GM12878 (cell line): ENCODE data around the gene SNX17. TPM values are rescaled to one million over a fixed set of nuclear protein-coding genes. Genes with fewer than 3 reads are reported as not detected.

ENCODE experiments used
- ATAC-seq: fragments of 200-7000 bp; cut with Tn5 transposase; 3 replicates; pipeline ENCODE4 v1.9.1; 2020; ENCODE audit warnings: mild to moderate bottlenecking, moderate library complexity
- BruUV-seq: library from RNA; stranded (reverse); fragments of 400-500 nt; replicated peaks from 2 replicates; lab custom pipeline; 2021; lab: Mats Ljungman, UMichigan
- CTCF ChIA-PET: fragments of 300-600 bp; sonication (Branson Sonifier 250); formaldehyde crosslinking; extraction: SDS; loops from one replicate; lab custom pipeline; 2021; ENCODE audit warnings: inconsistent platforms; lab: Yijun Ruan, JAX
- POLR2A ChIA-PET: fragments of 350-600 bp; formaldehyde crosslinking; extraction: SDS; loops from one replicate; lab custom pipeline; 2021; ENCODE audit warnings: inconsistent platforms; lab: Charles Lee
- RAD21 ChIA-PET: fragments of 300-600 bp; sonication (Branson Sonifier 250); formaldehyde crosslinking; loops from one replicate; lab custom pipeline; 2023; ENCODE audit warnings: antibody characterized with exemption; ENCODE audit not compliant: unreplicated experiment; lab: Charles Lee
- SMC1A ChIA-PET: fragments of 300-600 bp; sonication (Branson Sonifier 250); formaldehyde crosslinking; loops from one replicate; lab custom pipeline; 2023; ENCODE audit not compliant: unreplicated experiment, uncharacterized antibody; lab: Charles Lee
- DNase-seq: peaks from one replicate; pipeline ENCODE4 v3.0.0-alpha.2; 2011; ENCODE audit warnings: low read depth, low spot score
- FAIRE-seq: peaks from 3 replicates; lab custom pipeline; 2011; peaks lifted over from hg19 to GRCh38; lab: Jason Lieb, UNC
- H2AFZ ChIP-seq: 2 replicates; pipeline ENCODE4 v1.6.0; 2011; ENCODE audit warnings: low read depth, low read length, control low read depth; ENCODE audit not compliant: control insufficient read depth
- H3K27ac ChIP-seq: 2 replicates; pipeline ENCODE4 v1.5.1; 2011; ENCODE audit warnings: control low read depth; ENCODE audit not compliant: control insufficient read depth, insufficient read depth
- H3K27me3 ChIP-seq, 2 experiments: replicated peaks in 1 of 2; 2 replicates each; pipeline versions ENCODE4 v1.6.0 to v1.6.1; 2011; ENCODE audit warnings: low read length in 1 of 2; ENCODE audit not compliant: control insufficient read depth in 2 of 2, insufficient read depth in 2 of 2
- H3K36me3 ChIP-seq, 2 experiments: 2 replicates each; pipeline ENCODE4 v1.5.1; 2011; ENCODE audit warnings: low read length in 1 of 2; ENCODE audit not compliant: control insufficient read depth in 2 of 2, insufficient read depth in 2 of 2
- H3K4me1 ChIP-seq: 2 replicates; pipeline ENCODE4 v1.6.1; 2011; ENCODE audit warnings: mild to moderate bottlenecking, low read length, moderate library complexity, mixed read lengths; ENCODE audit not compliant: control insufficient read depth, insufficient read depth
- H3K4me2 ChIP-seq: 2 replicates; pipeline ENCODE4 v1.6.0; 2011; ENCODE audit warnings: control low read depth; ENCODE audit not compliant: control insufficient read depth, insufficient read depth
- H3K4me3 ChIP-seq: fragments of 200-600 bp; sonication (generic); 2 replicates; pipeline ENCODE4 v1.5.1; 2016
- H3K79me2 ChIP-seq: 2 replicates; pipeline ENCODE4 v1.6.0; 2011; ENCODE audit warnings: low read length; ENCODE audit not compliant: control insufficient read depth, insufficient read depth
- H3K9ac ChIP-seq: 2 replicates; pipeline ENCODE4 v1.8.0; 2011; ENCODE audit warnings: low read length, control low read depth, mixed read lengths; ENCODE audit not compliant: control insufficient read depth, insufficient read depth
- H3K9me3 ChIP-seq: replicated peaks from 3 replicates; pipeline ENCODE4 v1.5.1; 2011; ENCODE audit warnings: mild to moderate bottlenecking, low read length; ENCODE audit not compliant: control insufficient read depth, insufficient read depth
- H4K20me1 ChIP-seq: 2 replicates; pipeline ENCODE4 v1.6.0; 2011; ENCODE audit not compliant: control insufficient read depth, insufficient read depth
- BMI1 ChIP-seq: fragments of 450-650 bp; IDR thresholded peaks from 2 replicates; pipeline ENCODE4 v1.6.1; 2016; ENCODE audit warnings: mild to moderate bottlenecking, moderate library complexity, borderline replicate concordance
- CHD1 ChIP-seq: IDR thresholded peaks from 2 replicates; pipeline ENCODE4 v1.6.1; 2012; ENCODE audit warnings: low read depth, low read length, improper control_type of control experiment
- CHD4 ChIP-seq: fragments of 200-600 bp; sonication (generic); IDR thresholded peaks from 2 replicates; pipeline ENCODE4 v1.6.1; 2016; ENCODE audit warnings: mild to moderate bottlenecking
- EED ChIP-seq: sonication (generic); IDR thresholded peaks from 2 replicates; pipeline ENCODE4 v1.6.1; 2016; ENCODE audit warnings: antibody characterized with exemption, low read depth
- FOXM1 ChIP-seq: IDR thresholded peaks from 2 replicates; pipeline ENCODE4 v1.6.1; 2012; ENCODE audit warnings: low read depth, mild to moderate bottlenecking, inconsistent platforms, low read length, moderate library complexity
- KDM1A ChIP-seq: fragments of 200-600 bp; sonication (generic); IDR thresholded peaks from 2 replicates; pipeline ENCODE4 v1.6.1; 2016; ENCODE audit warnings: borderline replicate concordance
- MEF2A ChIP-seq: IDR thresholded peaks from 2 replicates; pipeline ENCODE4 v1.6.1; 2011; ENCODE audit warnings: low read depth, mild to moderate bottlenecking, low read length, moderate library complexity; ENCODE audit not compliant: insufficient read depth
- MYB ChIP-seq: fragments of 150-350 bp; IDR thresholded peaks from 2 replicates; pipeline ENCODE4 v1.6.1; 2014; ENCODE audit warnings: mild to moderate bottlenecking, low read depth, low read length, borderline replicate concordance
- NFYB ChIP-seq: IDR thresholded peaks from 2 replicates; pipeline ENCODE4 v1.6.1; 2011; ENCODE audit warnings: low read depth, mild to moderate bottlenecking, low read length, improper control_type of control experiment, moderate library complexity; ENCODE audit not compliant: insufficient read depth
- NR2C2 ChIP-seq: IDR thresholded peaks from 2 replicates; pipeline ENCODE4 v1.6.1; 2011; ENCODE audit warnings: borderline replicate concordance, low read depth; ENCODE audit not compliant: control insufficient read depth, insufficient read length
- NR2F1 ChIP-seq: fragments of 450-650 bp; conservative IDR thresholded peaks from 2 replicates; pipeline ENCODE4 v1.6.1; 2017; ENCODE audit warnings: mild to moderate bottlenecking
- PAX5 ChIP-seq: IDR thresholded peaks from 2 replicates; pipeline ENCODE4 v1.6.1; 2011; ENCODE audit warnings: low read depth, low read length, borderline replicate concordance
- PML ChIP-seq: IDR thresholded peaks from 2 replicates; pipeline ENCODE4 v1.6.1; 2012; ENCODE audit warnings: low read length, inconsistent platforms
- RB1 ChIP-seq: fragments of 450-650 bp; formaldehyde crosslinking; IDR thresholded peaks from 2 replicates; pipeline ENCODE4 v1.6.1; 2017; ENCODE audit warnings: mild to moderate bottlenecking, borderline replicate concordance
- SMC3 ChIP-seq: IDR thresholded peaks from 2 replicates; pipeline ENCODE4 v1.6.1; 2011; ENCODE audit warnings: low read length, improper control_type of control experiment, borderline replicate concordance
- TCF12 ChIP-seq: IDR thresholded peaks from 2 replicates; pipeline ENCODE4 v1.6.1; 2011; ENCODE audit warnings: low read depth, mild to moderate bottlenecking, low read length
- YY1 ChIP-seq: IDR thresholded peaks from 2 replicates; pipeline ENCODE4 v1.6.1; 2011; ENCODE audit warnings: low read depth, mild to moderate bottlenecking, low read length
- ZNF207 ChIP-seq: fragments of 450-650 bp; IDR thresholded peaks from 2 replicates; pipeline ENCODE4 v1.6.1; 2014; ENCODE audit warnings: antibody characterized with exemption, mild to moderate bottlenecking, borderline replicate concordance
- ZNF217 ChIP-seq: fragments of 450-650 bp; IDR thresholded peaks from 2 replicates; pipeline ENCODE4 v1.6.1; 2017; ENCODE audit warnings: antibody characterized with exemption, mild to moderate bottlenecking
- WGBS: methylation state at CpG from one replicate; pipeline ENCODE4 v1.1.6; 2016; ENCODE audit warnings: low lambda C conversion rate; ENCODE audit not compliant: insufficient replicate concordance, insufficient coverage; ENCODE audit errors: missing lambda C conversion rate; 5-methylcytosine and 5-hydroxymethylcytosine counted together
- in situ Hi-C: fragments of 300-500 bp; cut with MboI; formaldehyde crosslinking; loops from 9 replicates; pipeline ENCODE4 v1.14.3; 2018; ENCODE audit warnings: mixed read lengths
- intact Hi-C: fragments of 100-400 bp; cut with micrococcal nuclease; formaldehyde crosslinking; loops from one replicate; pipeline ENCODE4 v1.14.2; 2022; ENCODE audit not compliant: unreplicated experiment
- polyA plus RNA-seq, 11 experiments: library from polyadenylated mRNA; depleted of rRNA in 4 of 11; unstranded in 6 of 11; stranded (reverse) in 5 of 11; fragments of >200 nt; fragmentation: Nextera tagmentation in 4 of 11; fragmentation: Illumina TruSeq in 1 of 11; extraction: Ambion mirVana in 4 of 11; extraction: Trizol in 1 of 11; gene quantifications; 1 replicate in 1 of 11; 2 replicates in 10 of 11; pipeline versions ENCODE4 v1.2.1 to v1.2.3, GENCODE V29; 2011 to 2016; ENCODE audit warnings: inconsistent platforms in 2 of 11, missing spikeins in 2 of 11, low read depth in 1 of 11
- total RNA-seq, 4 experiments: library from RNA; depleted of rRNA in 3 of 4; stranded (reverse); fragments of >200 nt in 3 of 4; fragmentation: Illumina TruSeq in 1 of 4; extraction: Trizol in 1 of 4; gene quantifications; 2 replicates each; pipeline versions ENCODE4 v1.2.1 to v1.2.3, GENCODE V29; 2013 to 2021
- TF ChIP-seq, protein P1 (sequence below): fragments of 150-350 bp; IDR thresholded peaks from 2 replicates; pipeline ENCODE4 v1.6.1; 2014; ENCODE audit warnings: mild to moderate bottlenecking, low read depth, low read length
- TF ChIP-seq, protein P2 (sequence below): fragments of 450-650 bp; IDR thresholded peaks from 2 replicates; pipeline ENCODE4 v1.6.1; 2016; ENCODE audit warnings: mild to moderate bottlenecking

The SNX17 gene
- total and polyA plus RNA-seq, 10 of the 15 experiments (the other 5 are each of a cell fraction or from before 2014, with no cell fraction given) = 6.5 to 116 (median 84.4) TPM

DNA sequence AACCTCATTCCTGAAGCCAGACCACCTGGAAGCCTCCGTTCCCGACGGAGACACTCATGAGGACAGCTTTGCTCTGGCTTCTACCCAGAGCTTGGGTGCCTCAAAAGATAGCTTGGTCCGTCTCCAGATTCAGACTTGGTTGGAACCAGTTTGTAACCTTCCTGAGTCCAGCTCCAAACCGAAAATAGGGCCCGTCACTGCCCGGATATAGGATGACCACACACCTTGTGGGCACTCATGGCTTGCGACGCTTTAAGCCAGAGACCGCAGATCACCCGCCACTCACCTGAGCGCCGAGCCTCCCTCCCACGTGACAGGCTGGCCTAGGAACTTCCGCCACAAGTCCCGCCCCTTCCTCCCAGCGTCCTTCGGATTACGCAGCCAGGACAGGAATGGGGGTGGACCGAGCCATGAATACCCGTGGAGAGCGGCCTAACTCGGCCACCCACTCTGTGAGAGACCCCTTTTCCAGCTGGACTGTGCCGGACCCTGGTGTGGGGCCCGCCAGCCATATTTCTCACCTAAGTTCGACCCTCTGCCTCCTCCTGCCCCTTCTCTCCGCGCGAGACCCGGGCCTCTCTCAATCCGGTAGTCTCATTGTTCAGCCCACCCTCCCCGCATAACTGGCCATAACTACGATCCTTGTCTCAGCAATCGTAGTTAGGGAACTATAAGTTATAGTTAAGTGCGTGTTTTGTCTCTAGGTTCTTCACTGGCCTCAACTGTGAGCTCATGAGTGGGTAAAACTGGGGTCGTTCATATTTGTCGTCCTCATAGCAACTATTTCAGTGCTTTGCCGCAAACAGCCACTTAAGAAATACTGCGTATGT lies 47.4 kb upstream of the SNX17 start, which contains the start of gene MPV17:
Gene MPV17, minus strand, starts transcription at position 332 of the 830 bp plus-strand sequence. CDS start 580 bp downstream, outside the sequence.
- ATAC-seq (peak; percentile 97), FAIRE-seq (peak; percentile 97), DNase-seq (peak; percentile 61)
- Histone ChIP-seq H3K27ac (peak within 1 kb of the TSS; percentile 95), H3K4me1 (peaks cover 6% of the 10 kb centered on the region), H2AFZ (peak within 1 kb of the TSS; percentile 85), H3K27me3 (no peaks in the 10 kb centered on the region), H3K9me3 (no peaks in the 10 kb centered on the region), H3K4me2 (peak within 1 kb of the TSS; percentile 99), H3K4me3 (peak within 1 kb of the TSS; percentile 99), H3K36me3 (peaks cover 2 to 10% of the 10 kb centered on the region in 2 experiments), H3K79me2 (peaks cover 27% of the 10 kb centered on the region), H3K9ac (peak within 1 kb of the TSS; percentile 98), H4K20me1 (no peaks in the 10 kb centered on the region)
- CTCF ChIA-PET = interaction anchor here (0.9 to 5.7 kb wide), 7 partner anchors 20 to 360 kb away, joined by 3 to 49 read pairs (median 6); no protein-coding TSS in a partner anchor
- RAD21 ChIA-PET = interaction anchor here (1.4 to 1.9 kb wide), 4 partner anchors 20 to 106 kb away, joined by 4 to 6 read pairs (median 5); partner anchors contain the start of gene NRBP1
- WGBS = 4% methylated on average over 39 of the region's 39 CpGs
- BruUV-seq = TSS peak; percentile 99
- SMC1A ChIA-PET = interaction anchor here (0.8 to 3.1 kb wide), 7 partner anchors 9 to 108 kb away, joined by 3 to 17 read pairs (median 4); partner anchors contain the start of genes EIF2B4 and GTF3C2
- intact Hi-C loops (loop anchor here (2.0 kb wide), 1 partner anchor 48 kb away; the partner anchor contains the start of genes EIF2B4 and SNX17), in situ Hi-C loops (no loop called here)
- POLR2A ChIA-PET = interaction anchor here (0.7 to 1.9 kb wide), 5 partner anchors 24 to 306 kb away, joined by 3 to 5 read pairs (median 4); partner anchors contain the start of genes CCDC121, GPN1, GTF3C2 and PREB
- TF ChIP-seq KDM1A (no peak), MEF2A (no peak), NR2F1 (no peak; the same call in 1 of the 2 replicates), FOXM1 (no peak; the same call in 1 of the 2 replicates), ZNF207 (0 out of 2 replicates have a peak, but pooled peaks have one; percentile 29), NFYB (peak; percentile 54; the same call in 1 of the 2 replicates), CHD1 (no peak), SMC3 (0 out of 2 replicates have a peak, but pooled peaks have one; percentile 4), TCF12 (no peak), EED (peak; percentile 65), BMI1 (no peak), PAX5 (no peak; the same call in 1 of the 2 replicates), ZNF217 (no peak), MYB (no peak), YY1 (peak; percentile 84), RB1 (no peak), PML (peak; percentile 97), CHD4 (no peak), NR2C2 (no peak)
- TF ChIP-seq, protein P1, sequence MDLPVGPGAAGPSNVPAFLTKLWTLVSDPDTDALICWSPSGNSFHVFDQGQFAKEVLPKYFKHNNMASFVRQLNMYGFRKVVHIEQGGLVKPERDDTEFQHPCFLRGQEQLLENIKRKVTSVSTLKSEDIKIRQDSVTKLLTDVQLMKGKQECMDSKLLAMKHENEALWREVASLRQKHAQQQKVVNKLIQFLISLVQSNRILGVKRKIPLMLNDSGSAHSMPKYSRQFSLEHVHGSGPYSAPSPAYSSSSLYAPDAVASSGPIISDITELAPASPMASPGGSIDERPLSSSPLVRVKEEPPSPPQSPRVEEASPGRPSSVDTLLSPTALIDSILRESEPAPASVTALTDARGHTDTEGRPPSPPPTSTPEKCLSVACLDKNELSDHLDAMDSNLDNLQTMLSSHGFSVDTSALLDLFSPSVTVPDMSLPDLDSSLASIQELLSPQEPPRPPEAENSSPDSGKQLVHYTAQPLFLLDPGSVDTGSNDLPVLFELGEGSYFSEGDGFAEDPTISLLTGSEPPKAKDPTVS = no peak
- TF ChIP-seq, protein P2, sequence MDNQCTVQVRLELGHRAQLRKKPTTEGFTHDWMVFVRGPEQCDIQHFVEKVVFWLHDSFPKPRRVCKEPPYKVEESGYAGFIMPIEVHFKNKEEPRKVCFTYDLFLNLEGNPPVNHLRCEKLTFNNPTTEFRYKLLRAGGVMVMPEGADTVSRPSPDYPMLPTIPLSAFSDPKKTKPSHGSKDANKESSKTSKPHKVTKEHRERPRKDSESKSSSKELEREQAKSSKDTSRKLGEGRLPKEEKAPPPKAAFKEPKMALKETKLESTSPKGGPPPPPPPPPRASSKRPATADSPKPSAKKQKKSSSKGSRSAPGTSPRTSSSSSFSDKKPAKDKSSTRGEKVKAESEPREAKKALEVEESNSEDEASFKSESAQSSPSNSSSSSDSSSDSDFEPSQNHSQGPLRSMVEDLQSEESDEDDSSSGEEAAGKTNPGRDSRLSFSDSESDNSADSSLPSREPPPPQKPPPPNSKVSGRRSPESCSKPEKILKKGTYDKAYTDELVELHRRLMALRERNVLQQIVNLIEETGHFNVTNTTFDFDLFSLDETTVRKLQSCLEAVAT = peak; percentile 74; the same call in 1 of the 2 replicates
